NCI-H146 treated with DMSO at 0.1 percent for 48 hours (cell line): ENCODE data around the gene FAM13A.
A peak's percentile ranks its signal among the peaks of the same experiment; 100 is the strongest.

Experiments
- DNase-seq: peaks from one replicate; lab custom pipeline; 2025; ENCODE audit not compliant: unreplicated experiment; lab: John Stamatoyannopoulos, UW

FAM13A gene

GRCh38 chr4:88730811-88731210, 326.2 kb downstream of the FAM13A start:
- no peak for DNase-seq

GRCh38 chr4:88729146-88729760, 327.7 kb downstream of the FAM13A start:
- DNase-seq: no peak

- no peak for DNase-seq
Measured at GRCh38 chr4:88728146-88728545, 328.8 kb downstream of the FAM13A start.

- no peak for DNase-seq
Measured at GRCh38 chr4:88725986-88726385, 331.0 kb downstream of the FAM13A start.

- DNase-seq: no peak
Measured at GRCh38 chr4:88725143-88725542, 331.8 kb downstream of the FAM13A start.

- DNase-seq: no peak
Measured at GRCh38 chr4:88724406-88724805, 332.6 kb downstream of the FAM13A start.

- DNase-seq: no peak
Measured at GRCh38 chr4:88722828-88723227, 334.2 kb downstream of the FAM13A start.

GRCh38 chr4:88722276-88722780, 334.7 kb downstream of the FAM13A start:
- no peak for DNase-seq

GRCh38 chr4:88720451-88721428, 336.2 kb downstream of the FAM13A start:
- DNase-seq: no peak

GRCh38 chr4:88719381-88719780, 337.6 kb downstream of the FAM13A start:
- DNase-seq: no peak

- no peak for DNase-seq
Measured at GRCh38 chr4:88718098-88718497, 338.9 kb downstream of the FAM13A start.

GRCh38 chr4:88713782-88714181, 343.2 kb downstream of the FAM13A start:
- DNase-seq: no peak

GRCh38 chr4:88709989-88710388, 347.0 kb downstream of the FAM13A start:
- no peak for DNase-seq

GRCh38 chr4:88706574-88706973, 350.4 kb downstream of the FAM13A start:
- peak; percentile 1 for DNase-seq

- no peak for DNase-seq
Measured at GRCh38 chr4:88705805-88706492, 351.0 kb downstream of the FAM13A start.

GRCh38 chr4:88705223-88705622, 351.8 kb downstream of the FAM13A start:
- DNase-seq: no peak

- DNase-seq: no peak
Measured at GRCh38 chr4:88702782-88703181, 354.2 kb downstream of the FAM13A start.

GRCh38 chr4:88698519-88698918, 358.5 kb downstream of the FAM13A start:
- no peak for DNase-seq

- DNase-seq: peak; percentile 18
Measured at GRCh38 chr4:88697588-88698329, 359.2 kb downstream of the FAM13A start, which contains the start of gene NAP1L5. TSS of gene NAP1L5 (minus strand) at chr4:88697829. CDS start at chr4:88697754, 75 bp downstream.

- DNase-seq: no peak
Measured at GRCh38 chr4:88697141-88697540, 359.8 kb downstream of the FAM13A start.

- no peak for DNase-seq
Measured at GRCh38 chr4:88696630-88697029, 360.4 kb downstream of the FAM13A start.
